ENCODE measurements around the gene FAM9A. TPM values are rescaled to one million over a fixed set of nuclear protein-coding genes. Genes with fewer than 3 reads are reported as not detected.
"Not testable (repeated sequence)": the region's sequence is repeated elsewhere in the genome, so short reads cannot be mapped to it uniquely, and the experiment has no call there.

FAM9A gene
- total RNA-seq, 1 donor from 2014 or later, result not detected

GRCh38 chrX:8760021-8760420, 41.2 kb downstream of the FAM9A start:
- intact Hi-C loops (cut with micrococcal nuclease), result no loop called here
- TF ChIP-seq CTCF (IDR thresholded peaks at IDR 0.05), result no peak
- Mint-ChIP-seq H3K27me3 (peaks cover 5% of the 10 kb centered on the region), H3K4me3 (no peak overlapping the region), H3K9me3 (peaks cover 4% of the 10 kb centered on the region), H3K36me3 (ENCODE audit: low read depth) (no peaks in the 10 kb centered on the region), H3K27ac (no peak overlapping the region), H3K4me1 (no peaks in the 10 kb centered on the region)
- POLR2A ChIA-PET, result no interaction called here
- DNase-seq (no peak), ATAC-seq (ENCODE audit: low read depth) (no peak)
- CTCF ChIA-PET, result no interaction called here

DNA sequence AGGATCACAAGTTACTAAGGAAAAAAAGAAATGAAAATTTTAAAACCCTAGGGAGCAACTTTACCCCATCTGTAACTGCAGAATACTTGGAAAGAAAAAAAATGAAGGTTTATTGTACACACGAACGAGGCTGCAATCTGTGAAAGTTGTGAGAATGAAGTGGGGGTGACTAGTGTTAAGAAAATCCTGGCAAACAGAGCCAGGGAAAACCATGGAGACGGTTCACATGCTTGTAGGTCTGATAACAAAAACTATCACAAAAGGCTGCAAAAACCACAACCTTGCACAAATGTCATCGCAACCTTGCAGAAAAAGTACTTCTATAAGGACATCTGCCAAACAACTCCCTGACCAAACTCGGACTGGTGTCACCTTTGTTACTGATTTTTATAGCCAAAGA, 42.5 kb downstream of the FAM9A start:
- intact Hi-C loops (cut with micrococcal nuclease); POLR2A ChIA-PET; H3K27ac Mint-ChIP-seq; H3K4me3 Mint-ChIP-seq; DNase-seq; H3K27me3 Mint-ChIP-seq; ATAC-seq (ENCODE audit: low read depth); H3K9me3 Mint-ChIP-seq; H3K36me3 Mint-ChIP-seq (ENCODE audit: low read depth); H3K4me1 Mint-ChIP-seq; CTCF ChIA-PET: not testable (repeated sequence)

GRCh38 chrX:8757609-8758389, 43.4 kb downstream of the FAM9A start:
- H3K4me3 Mint-ChIP-seq; intact Hi-C loops (cut with micrococcal nuclease); H3K4me1 Mint-ChIP-seq; POLR2A ChIA-PET; DNase-seq; CTCF ChIA-PET; H3K36me3 Mint-ChIP-seq (ENCODE audit: low read depth); H3K27me3 Mint-ChIP-seq; ATAC-seq (ENCODE audit: low read depth); H3K27ac Mint-ChIP-seq; H3K9me3 Mint-ChIP-seq: not testable (repeated sequence)

DNA sequence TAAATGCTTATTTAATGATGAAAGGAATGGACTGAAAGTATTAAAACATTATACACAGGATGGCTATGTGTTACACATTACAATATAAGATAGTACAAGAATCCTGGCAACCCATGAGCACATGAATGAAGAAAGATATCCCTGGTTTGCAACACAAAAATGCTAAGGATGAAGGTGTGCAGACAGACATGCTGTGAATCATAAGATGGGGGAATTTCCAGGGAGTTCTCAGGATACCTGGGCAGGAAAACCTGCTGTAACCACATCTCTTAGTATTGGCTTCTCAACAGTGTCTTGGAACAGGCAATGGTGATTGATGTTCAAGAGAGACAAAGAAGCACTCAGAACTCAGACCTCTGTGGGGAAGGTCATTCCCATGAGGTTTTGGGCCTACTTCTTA, 45.4 kb downstream of the FAM9A start:
- Mint-ChIP-seq H3K36me3 (ENCODE audit: low read depth) (no peaks in the 10 kb centered on the region), H3K4me1 (no peaks in the 10 kb centered on the region), H3K4me3 (no peak overlapping the region), H3K9me3 (peaks cover 6% of the 10 kb centered on the region), H3K27ac (no peak overlapping the region), H3K27me3 (peaks cover 4% of the 10 kb centered on the region)
- no peak for TF ChIP-seq CTCF (IDR thresholded peaks at IDR 0.05)
- POLR2A ChIA-PET, result no interaction called here
- intact Hi-C loops (cut with micrococcal nuclease), result no loop called here
- ATAC-seq (ENCODE audit: low read depth) (no peak), DNase-seq (no peak)
- CTCF ChIA-PET, result no interaction called here

DNA sequence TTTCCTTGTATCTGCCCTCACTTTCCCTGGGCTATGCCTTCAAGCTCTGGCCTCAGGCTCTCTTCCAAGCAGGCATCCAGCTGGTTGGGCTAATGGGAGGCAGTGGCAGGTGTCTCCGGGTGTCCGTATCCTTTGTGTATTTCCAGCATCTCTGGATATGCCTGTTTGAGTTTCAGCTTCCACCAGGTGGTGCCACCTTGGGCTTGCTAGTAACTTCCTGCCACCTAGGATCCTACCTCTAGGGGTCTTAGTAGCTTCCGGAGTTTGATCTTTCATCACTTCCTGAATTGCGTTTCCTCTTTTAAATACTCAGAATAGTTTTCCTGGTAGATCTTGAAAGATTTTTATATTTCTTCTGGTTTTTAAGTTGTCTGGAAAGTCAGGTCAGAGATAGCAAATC, 46.1 kb downstream of the FAM9A start:
- peaks cover 6% of the 10 kb centered on the region for H3K9me3 Mint-ChIP-seq
- H3K27ac Mint-ChIP-seq, result no peak overlapping the region
- no peak for DNase-seq
- H3K4me1 Mint-ChIP-seq, result no peaks in the 10 kb centered on the region
- intact Hi-C loops (cut with micrococcal nuclease), result no loop called here
- H3K27me3 Mint-ChIP-seq, result peaks cover 4% of the 10 kb centered on the region
- CTCF ChIA-PET, result no interaction called here
- TF ChIP-seq CTCF (IDR thresholded peaks at IDR 0.05), result no peak
- POLR2A ChIA-PET, result no interaction called here
- H3K4me3 Mint-ChIP-seq, result no peak overlapping the region
- H3K36me3 Mint-ChIP-seq (ENCODE audit: low read depth), result no peaks in the 10 kb centered on the region
- ATAC-seq (ENCODE audit: low read depth), result no peak

DNA sequence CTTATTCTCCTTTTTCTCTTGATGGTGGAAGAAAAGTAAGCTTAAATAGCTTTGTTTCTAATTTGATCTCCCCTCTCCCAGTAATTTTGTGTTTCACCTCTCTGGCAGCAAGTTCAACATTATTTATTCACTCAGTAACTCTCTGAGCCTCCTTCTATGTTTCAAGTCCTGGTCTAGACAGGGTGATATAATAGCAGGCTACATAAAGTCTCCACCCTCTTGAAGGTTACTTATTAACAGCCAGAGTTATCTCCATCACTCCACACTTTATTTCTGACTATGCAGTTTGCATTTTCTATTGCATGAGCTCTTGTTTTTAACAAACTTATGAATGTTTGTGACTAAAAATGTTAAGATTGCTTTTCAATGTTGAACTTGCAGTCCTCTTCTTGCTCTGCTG, 51.5 kb downstream of the FAM9A start:
- DNase-seq, result no peak
- Mint-ChIP-seq H3K36me3 (ENCODE audit: low read depth) (no peaks in the 10 kb centered on the region), H3K27ac (no peak overlapping the region), H3K27me3 (peaks cover 3% of the 10 kb centered on the region), H3K4me3 (no peak overlapping the region), H3K4me1 (no peaks in the 10 kb centered on the region), H3K9me3 (no peaks in the 10 kb centered on the region)
- ChIA-PET POLR2A (no interaction called here), CTCF (no interaction called here)
- intact Hi-C loops (cut with micrococcal nuclease), result loop anchor here (1.0 to 10.0 kb wide), 4 partner anchors 605 to 1235 kb away; no protein-coding TSS in a partner anchor
- TF ChIP-seq CTCF (IDR thresholded peaks at IDR 0.05), result no peak
- no peak for ATAC-seq (ENCODE audit: low read depth)

Data from activated B cell treated with CpG ODN at 0.5 μM for 24 hours (primary cell).